Measurements from ENCODE around the gene TESK2.

DNA sequence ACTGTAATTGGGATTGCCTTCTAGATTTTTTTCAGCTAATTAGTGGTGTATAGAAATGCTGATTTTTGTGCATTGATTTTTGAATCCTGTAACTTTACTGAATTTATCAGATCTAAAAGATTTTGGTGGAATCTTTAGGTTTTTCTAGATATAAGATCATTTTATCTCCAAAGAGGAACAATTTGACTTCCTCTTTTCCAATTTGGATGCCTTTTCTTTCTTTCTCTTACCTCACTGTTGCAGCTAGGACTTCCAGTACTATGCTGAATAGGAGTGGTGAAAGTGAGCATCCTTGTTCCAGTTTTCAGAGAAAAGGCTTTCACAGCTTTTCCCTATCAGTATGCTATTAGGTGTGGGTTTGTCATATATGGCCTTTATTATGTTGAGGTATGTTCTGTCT, 53.6 kb downstream of the TESK2 start:
- TF ChIP-seq POLR2A (IDR thresholded peaks at IDR 0.05) (no peak), CTCF (IDR thresholded peaks at IDR 0.05) (no peak), POLR2AphosphoS5 (IDR thresholded peaks at IDR 0.05) (no peak), EP300 (IDR thresholded peaks at IDR 0.05) (no peak)

Data from sigmoid colon (tissue), 4 donors.